H1 (cell line): Measurements from ENCODE around the gene ZMAT5.

Source experiments
- TF ChIP-seq, protein P1 (sequence below), 3 experiments: IDR thresholded peaks; 1 replicate in 2 of 3; 2 replicates in 1 of 3; pipeline versions ENCODE4 v1.5.1 to v1.6.1; 2011; ENCODE audit warnings: low read length in 3 of 3, mild to moderate bottlenecking in 3 of 3, inconsistent platforms in 2 of 3, low read depth in 1 of 3, moderate library complexity in 1 of 3; ENCODE audit not compliant: insufficient read depth in 1 of 3; ENCODE audit errors: control extremely low read depth in 1 of 3
- TF ChIP-seq, protein P2 (sequence below): IDR thresholded peaks from 2 replicates; pipeline ENCODE4 v1.6.1; 2011; ENCODE audit warnings: low read length, improper control_type of control experiment

DNA sequence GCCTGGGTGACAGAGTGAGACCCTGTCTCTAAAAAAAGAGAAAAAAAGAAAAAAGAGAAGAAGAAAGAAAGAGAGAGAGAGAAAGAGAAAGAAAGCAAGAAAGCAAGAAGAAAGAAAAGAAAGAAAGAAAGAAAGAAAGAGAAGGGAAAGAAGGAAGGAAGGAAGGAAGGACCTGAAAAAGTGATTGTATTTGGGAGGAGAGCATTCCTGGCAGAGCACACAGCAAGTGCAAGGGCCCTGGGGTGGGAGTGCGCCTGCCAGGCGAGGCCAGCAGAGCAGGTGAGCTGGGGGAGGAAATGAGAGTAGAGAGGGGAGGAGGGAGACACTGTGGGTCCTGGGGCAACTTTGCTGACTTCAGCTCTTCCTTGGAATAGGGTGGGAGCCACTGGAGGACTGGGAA, 54.7 kb downstream of the ZMAT5 start:
- TF ChIP-seq, protein P1, sequence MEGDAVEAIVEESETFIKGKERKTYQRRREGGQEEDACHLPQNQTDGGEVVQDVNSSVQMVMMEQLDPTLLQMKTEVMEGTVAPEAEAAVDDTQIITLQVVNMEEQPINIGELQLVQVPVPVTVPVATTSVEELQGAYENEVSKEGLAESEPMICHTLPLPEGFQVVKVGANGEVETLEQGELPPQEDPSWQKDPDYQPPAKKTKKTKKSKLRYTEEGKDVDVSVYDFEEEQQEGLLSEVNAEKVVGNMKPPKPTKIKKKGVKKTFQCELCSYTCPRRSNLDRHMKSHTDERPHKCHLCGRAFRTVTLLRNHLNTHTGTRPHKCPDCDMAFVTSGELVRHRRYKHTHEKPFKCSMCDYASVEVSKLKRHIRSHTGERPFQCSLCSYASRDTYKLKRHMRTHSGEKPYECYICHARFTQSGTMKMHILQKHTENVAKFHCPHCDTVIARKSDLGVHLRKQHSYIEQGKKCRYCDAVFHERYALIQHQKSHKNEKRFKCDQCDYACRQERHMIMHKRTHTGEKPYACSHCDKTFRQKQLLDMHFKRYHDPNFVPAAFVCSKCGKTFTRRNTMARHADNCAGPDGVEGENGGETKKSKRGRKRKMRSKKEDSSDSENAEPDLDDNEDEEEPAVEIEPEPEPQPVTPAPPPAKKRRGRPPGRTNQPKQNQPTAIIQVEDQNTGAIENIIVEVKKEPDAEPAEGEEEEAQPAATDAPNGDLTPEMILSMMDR (IDR thresholded peaks at IDR 0.05; ENCODE audit: control extremely low read depth in 1 of 3, insufficient read depth in 1 of 3, low read depth in 1 of 3, low read length in 3 of 3): no peak
- TF ChIP-seq, protein P2, sequence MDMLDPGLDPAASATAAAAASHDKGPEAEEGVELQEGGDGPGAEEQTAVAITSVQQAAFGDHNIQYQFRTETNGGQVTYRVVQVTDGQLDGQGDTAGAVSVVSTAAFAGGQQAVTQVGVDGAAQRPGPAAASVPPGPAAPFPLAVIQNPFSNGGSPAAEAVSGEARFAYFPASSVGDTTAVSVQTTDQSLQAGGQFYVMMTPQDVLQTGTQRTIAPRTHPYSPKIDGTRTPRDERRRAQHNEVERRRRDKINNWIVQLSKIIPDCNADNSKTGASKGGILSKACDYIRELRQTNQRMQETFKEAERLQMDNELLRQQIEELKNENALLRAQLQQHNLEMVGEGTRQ: no peak
